IMR-90 (cell line): ENCODE results near the gene MOV10L1. TPM values are rescaled to one million over a fixed set of nuclear protein-coding genes. Genes with fewer than 3 reads are reported as not detected.

Experiments used
- ATAC-seq: fragments of 200-7000 bp; cut with Tn5 transposase; 2 replicates; pipeline ENCODE4 v1.9.1; 2020; ENCODE audit warnings: low read depth, mild to moderate bottlenecking, moderate library complexity
- BruUV-seq: library from RNA; stranded (reverse); fragments of 400-500 nt; replicated peaks from 2 replicates; lab custom pipeline; 2021; lab: Mats Ljungman, UMichigan
- CTCF ChIA-PET: fragments of 300-600 bp; formaldehyde crosslinking; extraction: SDS; loops from one replicate; lab custom pipeline; 2021; ENCODE audit warnings: antibody characterized with exemption; lab: Yijun Ruan, JAX
- POLR2A ChIA-PET: fragments of 300-600 bp; sonication (Branson Sonifier 250); formaldehyde crosslinking; loops from one replicate; lab custom pipeline; 2022; ENCODE audit warnings: antibody characterized with exemption; ENCODE audit not compliant: unreplicated experiment; lab: Charles Lee
- DNase-seq: peaks from one replicate; pipeline ENCODE4 v3.0.0; 2013
- H2AFZ ChIP-seq: replicated peaks from 2 replicates; pipeline ENCODE3; 2013; ENCODE audit warnings: low read length, mild to moderate bottlenecking; ENCODE audit not compliant: poor library complexity
- H2AK5ac ChIP-seq: 2 replicates; pipeline ENCODE4 v1.6.1; 2013; ENCODE audit warnings: low read depth, low read length, inconsistent platforms
- H2AK9ac ChIP-seq: replicated peaks from 2 replicates; pipeline ENCODE3; 2013; ENCODE audit warnings: mild to moderate bottlenecking, low read depth, low read length, moderate library complexity; ENCODE audit not compliant: poor library complexity
- H2BK120ac ChIP-seq: 2 replicates; pipeline ENCODE4 v1.6.1; 2013; ENCODE audit warnings: low read depth, low read length, inconsistent platforms
- H2BK15ac ChIP-seq: 3 replicates; pipeline ENCODE4 v1.6.1; 2013; ENCODE audit warnings: low read depth, low read length, inconsistent platforms
- H2BK20ac ChIP-seq: 2 replicates; pipeline ENCODE4 v1.6.1; 2013; ENCODE audit warnings: low read depth, mild to moderate bottlenecking, inconsistent platforms, low read length, moderate library complexity
- H2BK5ac ChIP-seq: 2 replicates; pipeline ENCODE4 v1.6.1; 2013; ENCODE audit warnings: mild to moderate bottlenecking, low read depth, low read length, inconsistent platforms; ENCODE audit not compliant: poor library complexity, severe bottlenecking
- H3K14ac ChIP-seq: replicated peaks from 2 replicates; pipeline ENCODE4 v1.6.1; 2013; ENCODE audit warnings: low read depth, low read length, inconsistent platforms
- H3K18ac ChIP-seq: 2 replicates; pipeline ENCODE4 v1.6.1; 2013; ENCODE audit warnings: low read depth, low read length, control low read depth
- H3K23ac ChIP-seq: 2 replicates; pipeline ENCODE4 v1.6.1; 2013; ENCODE audit warnings: low read depth, low read length, inconsistent platforms
- H3K27ac ChIP-seq: 2 replicates; pipeline ENCODE4 v1.5.1; 2013; ENCODE audit warnings: mild to moderate bottlenecking, control low read depth, low read length; ENCODE audit not compliant: insufficient read depth
- H3K27me3 ChIP-seq: 2 replicates; pipeline ENCODE4 v1.6.1; 2013; ENCODE audit warnings: low read length; ENCODE audit not compliant: control insufficient read depth, insufficient read depth
- H3K36me3 ChIP-seq: 2 replicates; pipeline ENCODE4 v1.6.1; 2013; ENCODE audit warnings: low read length, mixed read lengths; ENCODE audit not compliant: control insufficient read depth, insufficient read depth
- H3K4ac ChIP-seq: 2 replicates; pipeline ENCODE4 v1.6.1; 2013; ENCODE audit warnings: low read depth, low read length, inconsistent platforms
- H3K4me1 ChIP-seq: 2 replicates; pipeline ENCODE4 v1.6.1; 2013; ENCODE audit warnings: low read length, mixed read lengths; ENCODE audit not compliant: control insufficient read depth, insufficient read depth
- H3K4me2 ChIP-seq: 2 replicates; pipeline ENCODE4 v1.6.1; 2013; ENCODE audit warnings: low read depth, mild to moderate bottlenecking, control low read depth, low read length, moderate library complexity
- H3K4me3 ChIP-seq: 2 replicates; pipeline ENCODE4 v1.5.1; 2013; ENCODE audit warnings: low read depth, mild to moderate bottlenecking, control low read depth, low read length, moderate library complexity; ENCODE audit not compliant: insufficient read depth
- H3K56ac ChIP-seq: 2 replicates; pipeline ENCODE4 v1.6.1; 2013; ENCODE audit warnings: low read length, inconsistent platforms; ENCODE audit not compliant: insufficient read depth; ENCODE audit errors: extremely low read depth
- H3K79me1 ChIP-seq, 2 experiments: 2 replicates each; pipeline ENCODE4 v1.6.1; 2013; ENCODE audit warnings: low read length in 2 of 2, inconsistent platforms in 1 of 2, low read depth in 1 of 2
- H3K9ac ChIP-seq: 2 replicates; pipeline ENCODE4 v1.6.1; 2013; ENCODE audit warnings: low read depth, low read length, control low read depth
- H3K9me1 ChIP-seq: 2 replicates; pipeline ENCODE4 v1.6.1; 2013; ENCODE audit warnings: low read length, inconsistent platforms; ENCODE audit not compliant: insufficient read depth
- H3K9me3 ChIP-seq: 2 replicates; pipeline ENCODE4 v1.6.1; 2013; ENCODE audit warnings: low read length; ENCODE audit not compliant: control insufficient read depth, insufficient read depth
- H4K20me1 ChIP-seq: 2 replicates; pipeline ENCODE4 v1.6.1; 2013; ENCODE audit warnings: low read length, inconsistent platforms; ENCODE audit not compliant: insufficient read depth
- H4K5ac ChIP-seq: 2 replicates; pipeline ENCODE4 v1.6.1; 2013; ENCODE audit warnings: mild to moderate bottlenecking, low read depth, low read length, control low read depth
- H4K8ac ChIP-seq, 2 experiments: 2 replicates each; pipeline ENCODE4 v1.6.1; 2013; ENCODE audit warnings: low read depth in 2 of 2, low read length in 2 of 2, control low read depth in 1 of 2, inconsistent platforms in 1 of 2
- H4K91ac ChIP-seq: 2 replicates; pipeline ENCODE4 v1.6.1; 2013; ENCODE audit warnings: low read depth, low read length, inconsistent platforms; ENCODE audit not compliant: insufficient read depth
- BHLHE40 ChIP-seq: fragments of 150-350 bp; IDR thresholded peaks from 2 replicates; pipeline ENCODE4 v1.6.1; 2016; ENCODE audit warnings: mild to moderate bottlenecking, low read depth, low read length
- CEBPB ChIP-seq: IDR thresholded peaks from 2 replicates; pipeline ENCODE4 v1.6.1; 2012; ENCODE audit warnings: low read depth, low read length, improper control_type of control experiment
- CHD1 ChIP-seq: IDR thresholded peaks from 2 replicates; pipeline ENCODE4 v1.6.1; 2012; ENCODE audit warnings: low read depth, low read length, improper control_type of control experiment
- FOS ChIP-seq: fragments of 150-350 bp; IDR thresholded peaks from 2 replicates; pipeline ENCODE4 v1.6.1; 2016; ENCODE audit warnings: low read depth, low read length
- MAFK ChIP-seq: IDR thresholded peaks from 2 replicates; pipeline ENCODE4 v1.6.1; 2012; ENCODE audit warnings: low read depth, low read length, improper control_type of control experiment
- MAZ ChIP-seq: IDR thresholded peaks from 2 replicates; pipeline ENCODE4 v1.6.1; 2012; ENCODE audit warnings: low read depth, mild to moderate bottlenecking, low read length, improper control_type of control experiment, moderate library complexity, borderline replicate concordance
- MXI1 ChIP-seq: IDR thresholded peaks from 2 replicates; pipeline ENCODE4 v1.6.1; 2012; ENCODE audit warnings: low read depth, mild to moderate bottlenecking, low read length, moderate library complexity, borderline replicate concordance
- NFE2L2 ChIP-seq: fragments of 150-350 bp; IDR thresholded peaks from 2 replicates; pipeline ENCODE4 v1.6.1; 2016; ENCODE audit warnings: low read depth, mild to moderate bottlenecking, low read length
- POLR2A ChIP-seq: IDR thresholded peaks from 2 replicates; pipeline ENCODE4 v1.6.1; 2012; ENCODE audit warnings: mild to moderate bottlenecking, low read depth, low read length
- RAD21 ChIP-seq: IDR thresholded peaks from 2 replicates; pipeline ENCODE4 v1.6.1; 2012; ENCODE audit warnings: low read length, improper control_type of control experiment
- RCOR1 ChIP-seq: IDR thresholded peaks from 2 replicates; pipeline ENCODE4 v1.6.1; 2012; ENCODE audit warnings: mild to moderate bottlenecking, low read length, improper control_type of control experiment; ENCODE audit not compliant: insufficient replicate concordance
- RFX5 ChIP-seq: IDR thresholded peaks from 2 replicates; pipeline ENCODE4 v1.8.0; 2012; ENCODE audit warnings: low read depth, mild to moderate bottlenecking, low read length, moderate library complexity
- SMC3 ChIP-seq: fragments of 150-350 bp; IDR thresholded peaks from 2 replicates; pipeline ENCODE4 v1.6.1; 2016; ENCODE audit warnings: low read depth, mild to moderate bottlenecking, antibody characterized with exemption, low read length, moderate library complexity
- WGBS, 2 experiments: methylation state at CpG; one replicate each; pipeline versions ENCODE4 v1.1.5 to v1.1.7; 2013; ENCODE audit warnings: missing lambda C conversion rate in 2 of 2; ENCODE audit not compliant: insufficient read length in 1 of 2; ENCODE audit errors: extremely low coverage in 2 of 2; 5-methylcytosine and 5-hydroxymethylcytosine counted together
- dilution Hi-C: fragments of 300-500 bp; cut with HindIII; formaldehyde crosslinking; loops from one replicate; pipeline ENCODE4 v1.14.3; 2018; ENCODE audit warnings: low sequenced_read_pairs; ENCODE audit not compliant: unreplicated experiment
- in situ Hi-C: fragments of 300-500 bp; cut with MboI; formaldehyde crosslinking; loops from 3 replicates; pipeline ENCODE4 v1.14.3; 2019; ENCODE audit warnings: low sequenced_read_pairs, inconsistent platforms, mixed read lengths
- intact Hi-C: fragments of 100-400 bp; cut with micrococcal nuclease; formaldehyde crosslinking; loops from 2 replicates; pipeline ENCODE4 v1.10.0; 2022
- polyA plus RNA-seq, 3 experiments: library from polyadenylated mRNA; depleted of rRNA; stranded (reverse); fragments of >200 nt; gene quantifications; 2 replicates each; pipeline ENCODE4 v1.2.3, GENCODE V29; 2012; ENCODE audit warnings: low replicate concordance in 1 of 3
- total RNA-seq: library from RNA; depleted of rRNA; stranded (reverse); fragments of >200 nt; gene quantifications from 2 replicates; pipeline ENCODE4 v1.2.3, GENCODE V29; 2012
- TF ChIP-seq, protein P1 (sequence below): fragments of 150-350 bp; IDR thresholded peaks from 2 replicates; pipeline ENCODE4 v1.6.1; 2017; ENCODE audit warnings: mild to moderate bottlenecking, antibody characterized with exemption, low read length, low read depth
- TF ChIP-seq, protein P2 (sequence below): fragments of 150-350 bp; IDR thresholded peaks from 2 replicates; pipeline ENCODE4 v1.6.1; 2016; ENCODE audit warnings: low read depth, mild to moderate bottlenecking, low read length, moderate library complexity, borderline replicate concordance
- TF ChIP-seq, protein P3 (sequence below): conservative IDR thresholded peaks from 2 replicates; pipeline ENCODE4 v1.5.1; 2012; ENCODE audit warnings: mild to moderate bottlenecking, low read depth, low read length, improper control_type of control experiment

MOV10L1 gene
- total and polyA plus RNA-seq, 2 of the 4 experiments (the other 2 are of a cell fraction), result 0.72 to 1.4 TPM

DNA sequence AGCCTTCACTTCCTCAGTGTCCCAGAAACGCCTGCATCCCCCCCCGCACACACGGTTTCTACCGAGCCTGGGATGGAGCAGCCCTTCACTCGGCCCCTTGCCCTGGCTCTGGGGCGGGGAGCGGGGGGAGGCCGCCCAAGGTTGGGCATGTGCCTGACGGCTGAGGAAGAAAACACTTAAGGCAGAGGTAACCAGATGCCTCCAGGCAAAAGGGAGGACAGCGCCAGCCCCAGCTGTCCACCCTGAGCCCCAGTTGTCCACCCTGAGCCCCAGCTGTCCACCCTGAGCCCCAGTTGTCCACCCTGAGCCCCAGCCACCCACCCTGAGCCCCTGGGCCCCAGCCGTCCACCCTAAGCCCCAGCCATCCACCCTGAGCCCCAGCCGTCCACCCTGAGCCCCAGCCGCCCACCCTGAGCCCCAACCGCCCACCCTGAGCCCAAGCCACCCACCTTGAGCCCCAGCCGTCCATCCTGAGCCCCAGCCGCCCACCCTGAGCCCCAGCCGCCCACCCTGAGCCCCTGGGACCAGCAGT, 27.9 kb upstream of the MOV10L1 start:
- H3K4me3 ChIP-seq, result no peak overlapping the region
- H3K36me3 ChIP-seq, result no peaks in the 10 kb centered on the region
- no peak overlapping the region for H3K14ac ChIP-seq
- H2AK5ac ChIP-seq, result no peak overlapping the region
- H3K9ac ChIP-seq, result no peak overlapping the region
- TF ChIP-seq, protein P1, sequence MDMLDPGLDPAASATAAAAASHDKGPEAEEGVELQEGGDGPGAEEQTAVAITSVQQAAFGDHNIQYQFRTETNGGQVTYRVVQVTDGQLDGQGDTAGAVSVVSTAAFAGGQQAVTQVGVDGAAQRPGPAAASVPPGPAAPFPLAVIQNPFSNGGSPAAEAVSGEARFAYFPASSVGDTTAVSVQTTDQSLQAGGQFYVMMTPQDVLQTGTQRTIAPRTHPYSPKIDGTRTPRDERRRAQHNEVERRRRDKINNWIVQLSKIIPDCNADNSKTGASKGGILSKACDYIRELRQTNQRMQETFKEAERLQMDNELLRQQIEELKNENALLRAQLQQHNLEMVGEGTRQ, result no peak
- TF ChIP-seq BHLHE40 (no peak), POLR2A (no peak), RCOR1 (no peak), FOS (no peak), SMC3 (no peak), CHD1 (no peak), CEBPB (no peak), RAD21 (no peak), MAZ (no peak), NFE2L2 (no peak), RFX5 (no peak), MXI1 (no peak), MAFK (no peak)
- TF ChIP-seq, protein P2, sequence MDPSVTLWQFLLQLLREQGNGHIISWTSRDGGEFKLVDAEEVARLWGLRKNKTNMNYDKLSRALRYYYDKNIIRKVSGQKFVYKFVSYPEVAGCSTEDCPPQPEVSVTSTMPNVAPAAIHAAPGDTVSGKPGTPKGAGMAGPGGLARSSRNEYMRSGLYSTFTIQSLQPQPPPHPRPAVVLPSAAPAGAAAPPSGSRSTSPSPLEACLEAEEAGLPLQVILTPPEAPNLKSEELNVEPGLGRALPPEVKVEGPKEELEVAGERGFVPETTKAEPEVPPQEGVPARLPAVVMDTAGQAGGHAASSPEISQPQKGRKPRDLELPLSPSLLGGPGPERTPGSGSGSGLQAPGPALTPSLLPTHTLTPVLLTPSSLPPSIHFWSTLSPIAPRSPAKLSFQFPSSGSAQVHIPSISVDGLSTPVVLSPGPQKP, result no peak
- TF ChIP-seq, protein P3, sequence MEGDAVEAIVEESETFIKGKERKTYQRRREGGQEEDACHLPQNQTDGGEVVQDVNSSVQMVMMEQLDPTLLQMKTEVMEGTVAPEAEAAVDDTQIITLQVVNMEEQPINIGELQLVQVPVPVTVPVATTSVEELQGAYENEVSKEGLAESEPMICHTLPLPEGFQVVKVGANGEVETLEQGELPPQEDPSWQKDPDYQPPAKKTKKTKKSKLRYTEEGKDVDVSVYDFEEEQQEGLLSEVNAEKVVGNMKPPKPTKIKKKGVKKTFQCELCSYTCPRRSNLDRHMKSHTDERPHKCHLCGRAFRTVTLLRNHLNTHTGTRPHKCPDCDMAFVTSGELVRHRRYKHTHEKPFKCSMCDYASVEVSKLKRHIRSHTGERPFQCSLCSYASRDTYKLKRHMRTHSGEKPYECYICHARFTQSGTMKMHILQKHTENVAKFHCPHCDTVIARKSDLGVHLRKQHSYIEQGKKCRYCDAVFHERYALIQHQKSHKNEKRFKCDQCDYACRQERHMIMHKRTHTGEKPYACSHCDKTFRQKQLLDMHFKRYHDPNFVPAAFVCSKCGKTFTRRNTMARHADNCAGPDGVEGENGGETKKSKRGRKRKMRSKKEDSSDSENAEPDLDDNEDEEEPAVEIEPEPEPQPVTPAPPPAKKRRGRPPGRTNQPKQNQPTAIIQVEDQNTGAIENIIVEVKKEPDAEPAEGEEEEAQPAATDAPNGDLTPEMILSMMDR, result no peak
- H4K8ac ChIP-seq, result no peak overlapping the region
- no peak overlapping the region for H2BK20ac ChIP-seq
- H3K4me2 ChIP-seq, result no peak overlapping the region
- H4K20me1 ChIP-seq, result no peaks in the 10 kb centered on the region
- no peak overlapping the region for H3K27ac ChIP-seq
- no TSS peak for BruUV-seq
- ChIA-PET POLR2A (no interaction called here), CTCF (no interaction called here)
- intact Hi-C loops (no loop called here), in situ Hi-C loops (no loop called here), dilution Hi-C loops (no loop called here)
- no peak for ATAC-seq
- no peak overlapping the region for H2BK5ac ChIP-seq
- no peak overlapping the region for H3K18ac ChIP-seq
- DNase-seq, result no peak
- H3K9me3 ChIP-seq, result no peaks in the 10 kb centered on the region
- H3K79me1 ChIP-seq, result no peaks in the 10 kb centered on the region
- peaks cover 6% of the 10 kb centered on the region; the same call in 1 of the 2 replicates for H3K4me1 ChIP-seq
- H3K4ac ChIP-seq, result no peak overlapping the region
- no peak overlapping the region for H3K56ac ChIP-seq
- no peak overlapping the region for H4K5ac ChIP-seq
- no peak overlapping the region for H4K91ac ChIP-seq
- no peak overlapping the region for H2BK15ac ChIP-seq
- H3K23ac ChIP-seq, result no peak overlapping the region
- H3K27me3 ChIP-seq, result peaks cover 49% of the 10 kb centered on the region
- no peak overlapping the region for H2BK120ac ChIP-seq
- H2AFZ ChIP-seq, result no peak overlapping the region
- WGBS, 2 experiments, result 69% methylated on average over 2 of the region's 17 CpGs; no CpG with 5 or more reads in 1 of the 2 experiments
- H3K9me1 ChIP-seq, result no peaks in the 10 kb centered on the region
- H2AK9ac ChIP-seq, result no peak overlapping the region
